Panc1 (cell line): ENCODE results near the gene MTHFS.

Experiments used
- POLR2AphosphoS5 ChIP-seq: IDR thresholded peaks from 2 replicates; pipeline ENCODE4 v1.6.1; 2012; ENCODE audit warnings: mild to moderate bottlenecking, low read depth, low read length, moderate library complexity
- SIN3A ChIP-seq: IDR thresholded peaks from 2 replicates; pipeline ENCODE4 v1.6.1; 2012; ENCODE audit warnings: low read depth, mild to moderate bottlenecking, low read length, moderate library complexity, borderline replicate concordance; ENCODE audit not compliant: insufficient read depth

- TF ChIP-seq SIN3A (no peak; the same call in 1 of the 2 replicates), POLR2AphosphoS5 (peak; percentile 91)
Measured at GRCh38 chr15:79923515-79924169, 26.8 kb upstream of the MTHFS start.
